ENCODE measurements around the gene RGL3. TPM values are rescaled to one million over a fixed set of nuclear protein-coding genes. Genes with fewer than 3 reads are reported as not detected.
"Not testable (repeated sequence)": the region's sequence is repeated elsewhere in the genome, so short reads cannot be mapped to it uniquely, and the experiment has no call there.

Gene RGL3
- total and polyA plus RNA-seq, 10 donors = 5.1 to 57.7 (median 23.0) TPM

- H3K4me3 ChIP-seq = no peak overlapping the region
- peaks cover 0 to 37% (median 14%) of the 10 kb centered on the region in 7 donors for H3K27me3 ChIP-seq (replicated peaks in 1 of 7)
- H3K4me1 ChIP-seq = peaks cover 4 to 18% (median 14%) of the 10 kb centered on the region in 6 donors
- no peaks in the 10 kb centered on the region for H3K9me3 ChIP-seq
- WGBS, 5 donors = 86 to 97% (median 94%) methylated on average over 2 of the region's 2 CpGs
- intact Hi-C loops (cut with DNase I; ENCODE audit: low total_unique reads) = no loop called here
- DNase-seq = no peak
- H3K27ac ChIP-seq = no peak overlapping the region
- H3K36me3 ChIP-seq = no peaks in the 10 kb centered on the region
- TF ChIP-seq POLR2AphosphoS5 (IDR thresholded peaks at IDR 0.05) (no peak), POLR2A (IDR thresholded peaks at IDR 0.05) (no peak), CTCF (IDR thresholded peaks at IDR 0.05 in 8 of 11, conservative IDR thresholded peaks at IDR 0.05 in 3 of 11) (no peak)
Measured at GRCh38 chr19:11414544-11414943, 4.6 kb downstream of the RGL3 start.

- no peak for DNase-seq
- Histone ChIP-seq H3K27ac (no peak overlapping the region), H3K36me3 (no peaks in the 10 kb centered on the region), H3K4me1 (peaks cover 0 to 18% (median 11%) of the 10 kb centered on the region in 6 donors), H3K27me3 (replicated peaks in 1 of 7) (peaks cover 0 to 35% (median 0%) of the 10 kb centered on the region in 7 donors), H3K4me3 (no peak overlapping the region), H3K9me3 (no peaks in the 10 kb centered on the region)
- 75 to 83% (median 79%) methylated on average over 8 of the region's 8 CpGs for WGBS, 5 donors
- intact Hi-C loops (cut with DNase I; ENCODE audit: low total_unique reads) = no loop called here
- TF ChIP-seq POLR2AphosphoS5 (IDR thresholded peaks at IDR 0.05) = no peak
- no peak for TF ChIP-seq CTCF (IDR thresholded peaks at IDR 0.05 in 8 of 11, conservative IDR thresholded peaks at IDR 0.05 in 3 of 11)
- TF ChIP-seq POLR2A (IDR thresholded peaks at IDR 0.05) = no peak
Measured at GRCh38 chr19:11410682-11411081, 8.4 kb downstream of the RGL3 start.

- peaks cover 0 to 35% (median 0%) of the 10 kb centered on the region in 7 donors for H3K27me3 ChIP-seq (replicated peaks in 1 of 7)
- TF ChIP-seq POLR2A (IDR thresholded peaks at IDR 0.05) (no peak), CTCF (IDR thresholded peaks at IDR 0.05 in 8 of 11, conservative IDR thresholded peaks at IDR 0.05 in 3 of 11) (no peak), POLR2AphosphoS5 (IDR thresholded peaks at IDR 0.05) (no peak)
- no peak overlapping the region for H3K27ac ChIP-seq
- no peak overlapping the region for H3K4me3 ChIP-seq
- no peak for DNase-seq
- intact Hi-C loops (cut with DNase I; ENCODE audit: low total_unique reads) = no loop called here
- H3K4me1 ChIP-seq = peaks cover 2 to 34% (median 13%) of the 10 kb centered on the region in 6 donors
- 87 to 93% (median 90%) methylated on average over 4 of the region's 4 CpGs for WGBS, 5 donors
- no peaks in the 10 kb centered on the region for H3K36me3 ChIP-seq
- no peaks in the 10 kb centered on the region for H3K9me3 ChIP-seq
Measured at GRCh38 chr19:11408591-11408990, 10.5 kb downstream of the RGL3 start.

- Histone ChIP-seq H3K36me3 (peaks cover 0 to 11% (median 0%) of the 10 kb centered on the region in 6 donors), H3K27me3 (replicated peaks in 1 of 7) (peaks cover 0 to 35% (median 0%) of the 10 kb centered on the region in 7 donors), H3K4me1 (peaks cover 2 to 34% (median 13%) of the 10 kb centered on the region in 6 donors), H3K27ac (peak overlapping the region in 2 of 8 donors; percentile 46 to 76), H3K4me3 (peak overlapping the region in 1 of 8 donors; percentile 27)
- H3K9me3 ChIP-seq; DNase-seq; intact Hi-C loops (cut with DNase I; ENCODE audit: low total_unique reads): not testable (repeated sequence)
- 66 to 76% (median 70%) methylated on average over 11 to 12 of the region's 12 CpGs for WGBS, 5 donors
Measured at GRCh38 chr19:11406703-11407236, 12.3 kb downstream of the RGL3 start.
